Measurements from ENCODE around the gene CCR5.
"Not testable (repeated sequence)": the region's sequence is repeated elsewhere in the genome, so short reads cannot be mapped to it uniquely, and the experiment has no call there.

Gene CCR5

DNA sequence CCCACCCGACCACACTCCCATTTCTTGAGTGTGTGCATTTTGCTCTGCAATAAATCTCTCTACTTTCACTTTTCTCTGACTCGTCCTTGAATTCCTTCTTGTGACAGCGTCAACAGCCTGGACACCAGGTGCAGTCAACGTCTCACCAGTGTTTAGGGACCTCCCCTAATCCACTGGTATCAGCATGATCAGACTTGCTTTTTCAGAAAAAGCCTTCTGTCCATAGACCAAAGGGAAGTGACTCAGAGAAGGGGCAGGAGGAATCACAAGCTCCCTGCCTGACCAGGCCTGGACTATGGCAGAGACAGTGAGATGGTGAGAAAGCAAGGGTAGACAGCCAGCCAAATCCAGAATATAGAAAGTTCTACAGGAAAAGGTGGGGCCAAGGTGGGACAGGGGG lies 15.5 kb downstream of the CCR5 start:
- peak; percentile 87 to 92 (median 88) for DNase-seq

DNA sequence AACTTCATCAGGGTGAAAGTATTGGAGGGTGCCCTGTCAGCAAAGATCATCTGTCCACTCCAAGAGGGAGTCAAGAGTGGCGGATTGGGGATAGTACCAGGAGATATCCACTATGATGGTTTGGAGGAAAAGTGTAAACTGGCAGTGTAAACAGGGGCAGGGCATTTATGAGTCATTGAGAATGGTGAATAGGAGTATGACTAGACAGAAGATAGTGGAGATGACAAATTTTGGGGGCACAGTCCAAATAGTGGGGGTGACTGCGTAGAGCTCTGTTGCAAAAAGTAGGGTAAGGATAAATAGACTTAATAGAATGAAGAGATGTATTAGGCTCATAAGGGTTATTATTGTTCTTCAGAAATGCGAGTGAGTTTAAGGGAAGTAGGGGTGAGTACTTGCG lies 18.1 kb downstream of the CCR5 start:
- peak in 2 of 3 donors; percentile 24 to 55 for DNase-seq

DNA sequence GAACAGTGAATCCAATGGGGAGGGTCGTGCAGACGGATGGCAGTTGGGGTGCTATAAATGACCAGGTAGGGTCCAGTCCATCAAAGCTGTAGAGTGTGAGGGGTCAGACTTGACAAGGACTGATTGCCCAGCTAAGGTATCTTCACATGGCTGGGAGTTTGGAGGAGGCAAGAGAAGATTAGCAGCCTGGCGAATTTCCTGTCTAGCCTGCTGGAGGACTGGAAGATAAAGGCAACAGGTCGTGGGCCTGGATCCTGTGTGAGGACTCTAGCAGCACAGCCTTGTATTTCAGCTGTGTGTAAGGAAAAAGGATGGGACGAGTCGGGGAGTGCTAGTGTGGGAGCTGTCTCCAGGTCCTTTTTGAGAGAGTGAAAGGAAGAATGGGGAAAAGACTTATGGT lies 18.6 kb downstream of the CCR5 start:
- DNase-seq: no peak

DNA sequence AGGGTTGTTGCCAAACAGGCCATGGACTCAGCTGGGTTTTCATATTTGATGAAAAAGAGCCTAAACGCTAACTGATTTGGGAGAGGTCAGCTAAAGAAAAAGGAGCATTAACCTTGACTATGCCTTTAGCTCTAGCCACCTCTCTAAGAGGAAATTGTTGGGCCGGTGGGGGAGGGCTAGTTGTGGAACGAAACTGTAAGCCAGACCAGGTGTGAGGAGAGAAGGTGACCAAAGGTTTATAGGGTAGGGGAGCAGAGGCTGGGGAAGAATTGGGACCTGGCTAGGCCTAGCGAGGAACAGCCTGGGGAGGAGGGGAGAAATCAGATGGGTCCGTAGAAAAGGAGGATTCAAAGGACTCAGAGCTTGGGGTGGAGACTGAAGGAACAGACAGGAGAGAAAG lies 20.8 kb downstream of the CCR5 start:
- not testable (repeated sequence) for DNase-seq

DNA sequence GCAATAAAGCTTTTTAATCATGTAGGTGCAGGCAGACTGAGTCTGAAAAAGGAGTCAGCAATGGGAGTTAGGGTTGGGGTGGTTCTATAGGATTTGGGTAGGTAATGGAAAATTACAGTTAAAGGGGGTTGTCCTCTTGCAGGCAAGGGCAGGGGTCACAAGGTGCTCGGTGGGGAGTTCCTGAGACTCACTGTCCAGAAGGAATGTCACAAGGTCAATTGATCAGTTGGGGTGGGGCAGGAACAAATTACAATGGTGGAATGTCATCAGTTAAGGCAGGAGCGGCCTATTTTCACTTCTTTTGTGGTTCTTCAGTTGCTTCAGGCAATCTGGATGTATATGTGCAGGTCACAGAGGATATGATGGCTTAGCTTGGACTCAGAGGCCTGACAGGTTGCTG lies 22.3 kb downstream of the CCR5 start:
- DNase-seq: no peak

DNA sequence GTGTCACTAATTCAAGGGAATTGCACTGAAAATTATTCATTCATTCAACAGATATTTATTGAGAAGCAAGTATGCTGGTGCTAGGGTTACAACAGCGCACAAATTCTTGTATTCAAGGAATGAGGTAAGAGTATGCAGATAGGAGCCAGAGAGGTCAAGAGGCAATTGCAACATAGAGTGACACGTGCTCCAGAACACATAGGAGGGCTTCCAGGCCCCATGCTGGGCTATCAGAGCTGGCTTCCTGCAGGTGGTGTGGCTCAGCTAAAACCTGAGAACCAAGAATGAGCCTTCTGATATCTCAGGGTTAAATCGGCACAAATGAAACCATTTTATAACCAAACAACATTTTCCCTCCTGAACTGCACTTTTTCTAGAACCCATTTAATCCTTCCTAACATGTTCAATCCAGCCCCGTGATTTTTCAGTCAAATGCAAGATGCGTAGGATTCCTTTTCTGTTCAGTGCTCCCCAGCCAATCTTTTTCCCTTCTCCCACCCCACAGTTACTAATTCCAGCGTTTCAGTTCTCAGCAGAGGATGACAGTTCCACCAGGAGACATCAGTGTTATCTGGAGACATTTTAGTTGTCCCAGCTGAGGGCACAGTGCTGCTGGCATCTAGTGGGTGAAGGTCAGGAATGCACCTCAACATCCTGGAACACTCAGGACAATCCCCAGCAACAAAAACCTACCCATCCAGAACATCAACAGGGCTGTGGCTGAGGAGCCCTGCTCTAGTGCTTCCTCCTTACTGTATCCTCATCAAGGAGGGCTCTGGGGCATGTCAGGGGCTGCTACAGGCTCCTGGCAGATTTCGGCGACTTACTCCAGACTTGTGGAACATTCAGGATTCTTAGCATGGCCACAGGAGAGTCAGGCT lies 23.0 kb downstream of the CCR5 start:
- peak; percentile 52 to 80 (median 54) for DNase-seq

DNA sequence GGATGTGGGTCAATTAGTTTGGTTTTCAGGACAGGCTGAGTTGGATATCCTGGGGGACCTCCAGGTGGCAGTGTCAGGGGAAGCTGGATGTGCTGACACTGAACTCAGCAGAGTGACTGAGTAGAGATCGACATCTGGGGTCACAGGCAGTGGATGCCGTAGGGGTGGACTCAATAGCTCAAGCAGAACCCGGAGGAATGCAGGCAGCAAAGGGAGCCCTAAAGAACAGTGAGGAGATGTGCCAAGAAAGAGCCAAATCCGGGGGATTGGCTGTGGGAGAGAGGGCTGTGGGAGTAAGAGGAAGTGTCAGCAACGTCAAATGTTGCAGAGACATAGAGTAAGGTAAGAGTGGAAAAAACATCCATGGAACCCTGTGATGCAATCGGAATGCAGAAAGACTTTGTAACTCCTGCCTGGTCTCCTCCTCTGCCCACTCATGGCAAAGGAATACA lies 24.5 kb downstream of the CCR5 start:
- peak; percentile 90 to 98 (median 94) for DNase-seq

DNA sequence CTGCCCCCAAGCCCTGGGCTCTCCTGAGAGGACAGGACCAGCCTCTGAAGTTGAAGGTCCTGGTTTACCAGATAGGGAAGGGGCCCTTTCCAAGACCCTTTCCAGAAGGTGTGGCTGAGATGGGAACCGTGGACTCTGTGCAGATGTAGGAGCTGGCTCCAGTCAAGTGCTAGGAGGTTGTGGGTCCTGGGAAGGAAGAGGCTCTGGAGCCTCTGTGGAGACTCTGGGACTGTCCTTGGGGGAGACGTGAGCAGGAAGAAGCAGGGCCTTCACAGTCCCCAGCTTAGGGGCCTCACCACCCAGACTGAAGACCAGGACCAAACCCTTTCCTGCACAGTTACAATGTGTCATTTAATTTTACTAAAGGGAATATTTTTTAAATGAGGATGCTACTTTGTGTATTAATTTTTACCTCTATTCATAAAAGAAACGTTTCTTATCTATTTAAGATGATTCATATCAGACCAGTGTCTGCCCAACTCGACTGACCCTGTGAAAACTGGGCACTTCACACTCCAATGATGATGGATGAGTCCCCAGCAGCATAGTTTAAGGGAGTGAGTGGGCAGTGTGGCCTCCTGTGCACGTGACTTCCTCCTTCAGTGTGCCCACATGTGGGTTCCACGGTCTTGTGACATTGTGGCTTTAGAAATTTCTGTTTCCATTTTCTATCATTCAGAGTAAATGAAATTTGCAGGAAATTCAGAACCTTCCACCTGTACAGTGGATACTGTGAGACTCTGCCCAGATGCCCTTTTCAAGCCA lies 25.2 kb downstream of the CCR5 start:
- peak; percentile 92 to 99 (median 96) for DNase-seq

DNA sequence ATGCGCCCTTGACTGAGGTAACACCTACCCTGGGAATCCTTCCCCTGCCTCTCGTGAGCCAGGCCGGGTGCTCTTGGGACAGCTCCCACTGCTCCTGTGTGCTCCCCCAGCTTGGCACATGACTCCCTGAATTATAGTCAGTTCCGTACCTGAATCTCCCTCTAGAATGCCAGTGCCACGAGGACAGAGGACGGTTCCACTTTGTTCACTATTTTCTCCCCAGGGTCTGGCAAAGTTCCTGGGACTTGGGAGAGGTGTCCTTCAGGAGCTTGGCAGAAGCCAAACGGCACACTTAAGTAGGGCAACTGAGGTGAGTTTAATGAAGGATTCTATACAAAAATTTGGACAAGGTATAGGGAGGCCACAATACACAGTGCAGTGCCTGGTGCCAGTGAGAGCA lies 26.4 kb downstream of the CCR5 start:
- no peak for DNase-seq

DNA sequence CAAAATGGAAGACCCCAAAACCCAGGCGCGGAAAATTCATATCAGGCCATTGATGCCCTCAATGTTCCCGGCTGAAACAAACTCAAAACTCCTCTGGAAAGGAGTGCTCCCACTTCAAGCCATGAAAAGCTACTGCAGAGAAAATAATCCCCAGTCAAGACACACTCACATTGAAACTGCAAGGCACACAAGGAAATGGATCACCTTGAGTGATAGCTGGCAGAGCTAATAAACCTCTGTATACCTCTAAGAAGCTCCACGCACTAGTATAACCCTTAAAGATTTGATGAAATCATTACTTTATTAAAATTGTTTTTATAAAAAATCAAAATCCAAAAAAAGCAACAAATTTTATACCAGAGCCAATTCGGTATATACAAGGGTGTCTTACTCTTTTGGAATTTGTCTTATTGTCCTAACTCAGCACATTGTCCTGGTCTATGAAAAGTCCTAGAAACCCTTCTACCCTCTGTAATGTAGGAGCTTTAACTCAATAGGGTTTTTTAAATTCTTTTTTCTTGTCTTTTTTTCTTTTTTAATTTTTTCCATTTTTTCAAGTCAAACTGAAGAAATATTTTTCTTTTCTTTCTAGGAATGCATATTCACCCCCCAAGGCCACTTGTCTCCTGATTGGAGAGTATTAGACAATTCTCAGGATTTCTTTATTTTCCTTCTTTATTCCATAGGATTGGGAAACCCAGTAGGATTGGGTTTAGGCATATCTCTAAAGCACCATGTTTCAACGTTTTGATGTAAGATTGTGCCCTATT lies 27.6 kb downstream of the CCR5 start:
- no peak for DNase-seq

DNA sequence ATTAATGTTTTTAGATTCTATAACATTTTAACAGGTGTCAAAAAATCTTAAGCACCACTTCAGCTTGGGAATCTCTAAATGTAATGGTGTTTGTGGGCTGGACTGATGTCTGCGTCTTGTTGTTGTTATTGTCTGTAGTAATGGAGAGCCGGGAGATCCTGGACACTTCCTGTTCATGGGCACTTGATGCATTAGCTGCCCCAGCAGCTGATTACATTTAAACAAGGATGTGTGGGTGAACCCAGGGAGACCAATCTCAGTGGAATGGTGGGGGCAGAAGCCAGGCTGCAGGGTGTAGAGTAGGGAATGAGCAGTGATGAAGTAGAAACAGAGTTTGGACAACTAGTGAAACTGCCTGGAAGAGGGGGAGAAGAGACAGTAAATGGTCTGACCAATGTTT lies 28.4 kb downstream of the CCR5 start:
- peak in 1 of 3 donors; percentile 48 for DNase-seq

DNA sequence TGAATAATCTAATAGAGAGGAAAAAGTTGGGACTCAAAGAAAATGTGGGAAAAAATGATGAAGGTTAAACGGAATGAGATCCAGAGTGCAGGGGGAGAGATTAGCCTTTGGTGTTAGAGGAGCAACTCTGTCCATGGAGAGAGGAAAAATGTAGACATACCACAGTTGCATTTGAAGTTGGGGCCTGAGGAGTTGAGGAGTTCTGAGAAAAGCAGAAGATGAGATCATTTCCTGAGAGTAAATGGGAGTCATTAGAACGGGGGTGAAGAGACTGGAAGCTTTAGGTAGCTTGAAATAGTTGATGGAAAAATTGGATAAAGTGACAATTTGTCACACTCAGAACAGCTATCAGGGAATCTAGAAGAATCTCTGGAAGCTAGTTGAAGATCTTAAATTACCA lies 28.8 kb downstream of the CCR5 start:
- DNase-seq: peak; percentile 74 to 90 (median 83)

DNA sequence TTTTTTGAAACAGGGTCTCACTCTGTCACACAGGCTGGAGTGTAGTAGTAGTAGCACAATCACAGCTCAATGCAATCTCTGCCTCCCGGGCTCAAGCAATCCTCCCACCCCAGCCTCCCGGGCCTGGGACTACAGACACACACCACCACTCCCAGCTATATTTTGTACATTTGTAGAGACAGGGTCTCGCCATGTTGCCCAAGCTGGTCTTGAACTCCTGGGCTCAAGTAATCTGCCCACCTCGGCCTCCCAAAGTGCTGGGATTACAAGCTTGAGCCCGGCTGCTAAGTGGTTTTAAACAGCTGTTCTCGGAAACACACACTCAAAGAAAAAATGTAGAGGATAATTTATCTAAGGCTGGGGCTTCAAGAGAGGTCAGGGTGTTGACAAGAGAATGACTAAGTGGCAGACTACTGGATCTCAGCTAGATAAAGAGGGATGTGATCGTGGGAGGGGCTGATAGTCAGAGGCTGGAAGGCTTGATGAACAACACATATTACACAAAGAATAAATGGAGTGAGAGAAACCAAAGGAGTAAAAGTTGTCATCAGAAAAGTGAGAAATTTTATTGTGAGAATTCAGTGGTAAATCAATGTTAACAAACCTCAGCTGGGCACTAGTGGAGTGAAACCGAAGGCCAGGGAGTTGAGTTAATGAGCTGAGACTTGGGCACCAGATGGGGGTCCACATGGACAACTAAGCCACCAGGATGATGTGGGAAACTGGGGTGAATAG lies 29.4 kb downstream of the CCR5 start:
- peak; percentile 73 to 84 (median 79) for DNase-seq

DNA sequence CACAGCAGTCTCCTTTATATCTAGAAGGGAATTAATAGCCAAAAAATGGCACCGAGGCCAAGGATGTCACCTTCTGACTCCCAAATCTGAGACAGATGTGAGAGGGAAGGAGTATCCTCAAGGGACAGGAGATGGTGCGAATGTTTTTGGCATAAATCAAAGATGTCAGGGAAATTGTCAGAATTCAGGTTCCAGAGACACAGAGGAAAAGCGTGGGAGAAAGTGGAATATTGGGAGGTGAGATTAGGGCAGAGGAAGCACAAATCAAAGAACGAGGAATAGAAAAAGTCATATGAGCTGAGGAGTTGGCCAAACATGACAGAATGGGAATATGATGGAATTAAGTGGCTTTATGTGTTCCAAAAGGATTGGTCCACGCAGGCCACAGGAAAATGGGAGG lies 30.1 kb downstream of the CCR5 start:
- no peak for DNase-seq

DNA sequence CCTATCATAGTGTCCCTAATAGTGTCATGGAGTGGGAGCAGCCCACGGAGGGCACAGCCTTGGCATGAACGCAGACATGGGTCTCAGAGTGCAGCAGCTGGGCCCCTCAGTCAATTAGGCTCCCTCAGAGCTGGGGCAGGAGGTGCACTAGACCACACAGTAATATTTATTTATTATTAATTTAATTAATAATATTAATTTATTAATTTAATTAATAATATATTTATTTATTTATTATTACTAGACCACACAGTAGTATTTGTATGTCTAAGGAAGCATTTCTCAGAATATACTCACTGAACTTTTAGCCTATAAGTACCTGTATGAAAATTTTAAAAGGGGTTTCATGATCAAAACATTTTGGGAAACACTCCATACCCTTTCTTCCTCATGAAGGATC lies 30.8 kb downstream of the CCR5 start:
- DNase-seq: no peak

DNA sequence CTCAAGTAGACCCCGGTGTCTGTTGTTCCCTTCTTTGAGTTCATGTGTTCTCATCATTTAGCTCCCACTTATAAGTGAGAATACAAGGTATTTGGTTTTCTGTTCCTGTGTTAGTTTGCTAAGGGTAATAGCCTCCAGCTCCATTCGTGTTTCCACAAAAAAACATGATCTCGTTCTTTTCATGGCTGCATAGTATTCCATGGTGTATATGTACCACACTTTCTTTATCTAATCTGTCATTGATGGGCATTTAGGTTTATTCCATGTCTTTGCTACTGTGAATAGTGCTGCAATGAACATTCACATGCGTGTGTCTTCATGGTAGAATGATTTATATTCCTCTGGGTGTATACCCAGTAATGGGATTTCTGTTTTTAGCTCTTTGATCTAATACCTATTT lies 32.2 kb downstream of the CCR5 start:
- DNase-seq: not testable (repeated sequence)

DNA sequence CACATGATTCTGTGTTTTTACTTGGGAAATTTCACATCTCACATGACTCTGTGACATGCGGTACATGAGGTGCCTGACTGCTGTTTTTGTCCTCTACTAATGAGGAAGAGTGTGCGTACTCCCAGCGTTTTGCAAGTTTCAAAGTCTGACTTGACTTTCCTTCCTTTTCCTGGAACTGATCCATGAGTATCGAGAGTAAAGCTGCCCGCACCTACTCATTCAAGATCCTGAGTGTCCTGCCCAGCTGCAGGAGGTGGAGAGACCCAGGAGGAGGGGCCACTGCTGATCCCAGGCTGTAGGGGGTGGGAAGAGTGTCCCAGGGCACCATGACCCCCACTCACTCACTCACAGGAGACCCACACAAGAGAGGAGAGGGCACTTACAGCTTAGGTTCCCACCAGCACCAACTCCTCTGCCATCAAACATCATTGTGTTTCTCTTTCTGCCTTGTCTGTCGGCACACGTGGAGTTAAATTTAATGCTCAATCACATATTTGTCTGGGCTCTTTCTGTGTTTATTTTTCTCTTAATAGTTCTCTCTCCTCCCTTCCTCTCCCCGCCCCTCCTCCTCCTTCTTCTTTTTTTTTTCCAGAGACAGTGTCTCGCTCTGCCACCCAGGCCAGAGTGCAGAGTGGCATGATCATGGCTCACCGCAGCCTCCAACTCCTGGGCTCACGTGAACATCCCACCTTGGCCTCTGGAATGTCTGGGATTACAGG lies 34.7 kb downstream of the CCR5 start:
- peak; percentile 93 to 100 (median 98) for DNase-seq

DNA sequence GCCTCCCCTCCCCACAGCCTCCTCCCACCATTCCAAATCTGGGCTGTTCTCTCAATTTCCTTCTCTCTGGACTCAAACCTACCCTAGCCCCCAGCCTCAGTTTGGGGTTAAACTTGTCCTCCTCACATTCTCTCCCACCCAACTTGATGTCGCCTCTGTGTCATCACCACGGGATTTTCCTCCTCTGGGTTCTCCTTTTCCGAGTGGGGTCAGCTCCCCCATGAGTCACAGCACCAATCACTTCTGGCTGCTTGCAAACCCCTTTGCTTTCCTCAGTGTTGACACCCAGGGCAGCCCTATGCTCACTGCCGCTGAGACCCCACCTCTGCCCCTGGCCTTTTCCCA lies 35.7 kb downstream of the CCR5 start:
- DNase-seq: peak; percentile 97 to 99 (median 98)

DNA sequence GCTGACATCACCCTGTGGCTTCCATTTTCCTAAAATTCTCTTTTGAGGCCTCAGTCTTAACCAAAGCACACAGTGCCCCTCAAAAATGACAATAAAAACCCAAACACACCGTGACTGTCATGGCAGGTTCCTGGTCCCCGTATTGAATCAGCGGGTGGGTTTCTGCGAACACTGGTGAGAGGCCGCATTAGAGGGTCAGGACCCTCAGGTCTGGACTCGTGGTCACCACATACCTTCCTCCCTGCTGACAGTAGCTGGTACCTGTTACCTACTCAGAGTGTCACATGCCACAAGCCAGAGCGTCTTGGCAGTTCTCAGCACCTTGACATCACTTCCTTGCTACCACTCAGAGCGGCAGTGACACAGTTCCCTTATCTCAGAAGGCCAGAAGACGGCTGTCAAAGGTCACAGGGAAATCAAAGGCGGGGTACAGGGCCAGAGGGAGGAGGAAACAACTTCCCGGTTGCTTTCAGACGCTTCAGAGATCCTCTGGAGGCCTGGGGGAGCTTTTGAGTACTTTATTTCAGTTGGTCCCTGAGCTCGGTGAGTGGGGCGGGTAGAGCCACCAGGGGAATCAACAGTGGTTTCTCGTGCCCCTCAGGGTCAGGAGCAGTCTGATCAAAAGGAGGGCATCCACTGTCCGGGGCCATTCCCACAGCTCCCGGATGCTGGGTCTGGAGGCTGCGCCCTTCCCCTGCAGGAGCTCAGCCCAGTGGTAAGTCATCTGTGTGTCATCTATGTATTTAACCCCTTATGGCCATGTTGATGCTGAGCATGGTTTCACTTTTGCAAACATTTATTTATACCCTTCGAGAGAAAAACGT lies 36.3 kb downstream of the CCR5 start, which contains the start of the genes CCR5AS and CCRL2:
Gene CCR5AS, minus strand, starts transcription at position 279 of the 824 bp plus-strand sequence.
Gene CCRL2, plus strand, starts transcription at position 472 of the 824 bp plus-strand sequence. CDS start 821 bp downstream, outside the sequence.
- DNase-seq: peak; percentile 92 to 96 (median 94)

DNA sequence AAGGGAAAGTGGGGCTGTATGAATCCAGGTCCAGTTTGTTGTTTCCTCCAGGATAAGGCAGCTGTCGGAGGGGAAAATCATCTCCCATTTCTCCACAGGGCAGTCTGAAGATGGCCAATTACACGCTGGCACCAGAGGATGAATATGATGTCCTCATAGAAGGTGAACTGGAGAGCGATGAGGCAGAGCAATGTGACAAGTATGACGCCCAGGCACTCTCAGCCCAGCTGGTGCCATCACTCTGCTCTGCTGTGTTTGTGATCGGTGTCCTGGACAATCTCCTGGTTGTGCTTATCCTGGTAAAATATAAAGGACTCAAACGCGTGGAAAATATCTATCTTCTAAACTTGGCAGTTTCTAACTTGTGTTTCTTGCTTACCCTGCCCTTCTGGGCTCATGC lies 37.2 kb downstream of the CCR5 start:
- peak; percentile 64 to 80 (median 72) for DNase-seq

DNA sequence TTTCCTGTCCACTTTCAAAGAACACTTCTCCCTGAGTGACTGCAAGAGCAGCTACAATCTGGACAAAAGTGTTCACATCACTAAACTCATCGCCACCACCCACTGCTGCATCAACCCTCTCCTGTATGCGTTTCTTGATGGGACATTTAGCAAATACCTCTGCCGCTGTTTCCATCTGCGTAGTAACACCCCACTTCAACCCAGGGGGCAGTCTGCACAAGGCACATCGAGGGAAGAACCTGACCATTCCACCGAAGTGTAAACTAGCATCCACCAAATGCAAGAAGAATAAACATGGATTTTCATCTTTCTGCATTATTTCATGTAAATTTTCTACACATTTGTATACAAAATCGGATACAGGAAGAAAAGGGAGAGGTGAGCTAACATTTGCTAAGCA lies 38.1 kb downstream of the CCR5 start:
- peak in 1 of 3 donors; percentile 28 for DNase-seq
